Measurements from ENCODE around the gene PRRC2B. TPM values are rescaled to one million over a fixed set of nuclear protein-coding genes. Genes with fewer than 3 reads are reported as not detected.
"Not testable (repeated sequence)": the region's sequence is repeated elsewhere in the genome, so short reads cannot be mapped to it uniquely, and the experiment has no call there.

The PRRC2B gene
- total RNA-seq, 1 donor from 2014 or later = 103 TPM

DNA sequence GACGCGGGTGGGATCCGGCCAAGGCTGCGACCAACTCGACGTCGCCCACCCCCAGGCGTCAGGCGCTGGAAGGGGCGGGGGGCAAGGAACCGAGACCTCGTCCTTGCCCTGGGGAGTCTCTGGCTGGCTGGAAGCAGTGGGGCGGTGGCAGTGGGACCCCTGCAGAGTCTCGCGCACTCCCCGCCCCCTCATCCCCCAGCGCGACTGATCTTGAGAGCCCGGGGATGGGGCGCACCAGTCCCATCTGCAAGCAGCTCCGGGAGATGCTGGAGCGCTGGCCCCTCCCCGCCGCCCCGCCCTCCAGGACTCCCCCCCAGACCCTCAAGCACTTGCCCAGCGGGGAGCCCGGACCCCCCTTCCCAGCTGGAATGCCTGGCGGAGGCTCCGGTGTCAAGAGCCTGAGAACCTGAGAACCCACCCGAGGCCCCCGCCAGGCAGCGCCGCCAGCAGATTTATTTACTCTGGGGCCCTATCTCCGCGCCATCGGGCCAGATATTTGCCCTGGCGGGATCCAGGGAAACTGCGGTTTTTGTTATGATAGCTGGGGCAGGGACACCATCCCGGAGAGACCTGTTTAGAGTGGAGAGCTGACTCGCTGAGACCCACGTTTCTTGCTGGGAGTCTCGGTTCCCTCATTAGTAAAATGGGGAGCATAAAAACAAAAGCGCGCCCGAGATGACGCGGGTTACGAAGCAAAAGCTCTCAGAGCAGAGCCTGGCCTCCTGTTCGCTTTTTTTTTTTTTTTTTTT is 152.6 kb downstream of the PRRC2B start:
- intact Hi-C loops (cut with micrococcal nuclease) = no loop called here
- peaks cover 20% of the 10 kb centered on the region for H3K9me3 Mint-ChIP-seq
- H3K27me3 Mint-ChIP-seq (ENCODE audit: insufficient read depth) = peaks cover 61% of the 10 kb centered on the region
- DNase-seq (ENCODE audit: low spot score) = no peak
- no peaks in the 10 kb centered on the region for H3K4me1 Mint-ChIP-seq (ENCODE audit: low read depth)
- peaks cover 2% of the 10 kb centered on the region for H3K36me3 Mint-ChIP-seq (ENCODE audit: low read depth)
- H3K4me3 Mint-ChIP-seq = peak overlapping the region; percentile 52
- H3K27ac Mint-ChIP-seq = no peak overlapping the region

DNA sequence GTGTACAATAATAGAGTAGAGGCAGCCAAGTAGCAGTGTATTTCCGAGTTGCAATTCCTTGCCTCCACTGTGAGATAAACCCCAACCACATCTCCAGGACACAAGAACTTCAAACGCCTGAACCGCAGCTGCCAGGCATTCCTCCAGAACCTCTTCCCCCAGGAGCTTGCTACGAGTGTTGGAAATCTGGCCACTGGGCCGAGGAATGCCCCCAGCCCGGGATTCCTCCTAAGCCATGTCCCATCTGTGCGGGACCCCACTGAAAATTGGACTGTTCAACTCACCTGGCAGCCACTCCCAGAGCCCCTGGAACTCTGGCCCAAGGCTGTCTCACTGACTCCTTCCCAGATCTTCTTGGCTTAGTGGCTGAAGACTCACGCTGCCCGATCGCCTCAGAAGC is 155.3 kb downstream of the PRRC2B start:
- H3K36me3 Mint-ChIP-seq (ENCODE audit: low read depth); intact Hi-C loops (cut with micrococcal nuclease); H3K4me1 Mint-ChIP-seq (ENCODE audit: low read depth); H3K27ac Mint-ChIP-seq; DNase-seq (ENCODE audit: low spot score); H3K9me3 Mint-ChIP-seq; H3K4me3 Mint-ChIP-seq: not testable (repeated sequence)
- H3K27me3 Mint-ChIP-seq (ENCODE audit: insufficient read depth) = peaks cover 60% of the 10 kb centered on the region

Other genes with a start within 250 kb of the PRRC2B start
- 52.8 and 54.3 TPM in 2 replicates for gene FAM78A, start 117.6 kb upstream of the PRRC2B start, total RNA-seq
- 0.10 TPM in 1 of 2 replicates, not detected in the other for gene PLPP7, start 104.4 kb upstream of the PRRC2B start, total RNA-seq
- 39.1 and 39.3 TPM in 2 replicates for gene POMT1, start 108.8 kb downstream of the PRRC2B start, total RNA-seq
- gene UCK1, start 137.2 kb downstream of the PRRC2B start, total RNA-seq = 26.9 and 28.0 TPM in 2 replicates
- not detected in 2 replicates for gene PRRT1B, start 151.4 kb downstream of the PRRC2B start, total RNA-seq

All from activated T-helper 1 cell treated with anti-CD3 and anti-CD28 coated beads, Interleukin-12 subunit alpha, Interleukin-12 subunit beta, Interleukin-2, Interleukin-4 antibody, amounts not matched to agents 30 ng/mL and 10 ng/mL and 1 ng/mL, durations not matched to agents 14 hours and 24 hours and 36 hours (primary cell).